ENCODE measurements around the gene SIRT7. TPM values are rescaled to one million over a fixed set of nuclear protein-coding genes. Genes with fewer than 3 reads are reported as not detected.

SIRT7 gene
- total RNA-seq, 1 donor from 2014 or later: 3.7 TPM

- Histone ChIP-seq H3K9me3 (ENCODE audit: control insufficient read depth in 3 of 3, low read length in 3 of 3) (no peaks in the 10 kb centered on the region), H3K4me1 (ENCODE audit: control insufficient read depth in 3 of 3, insufficient read depth in 3 of 3, low read length in 3 of 3) (peaks cover 40 to 55% (median 47%) of the 10 kb centered on the region in 3 donors), H3K27me3 (ENCODE audit: control insufficient read depth in 3 of 3, insufficient read depth in 3 of 3, low read length in 3 of 3) (peaks cover 0 to 4% (median 3%) of the 10 kb centered on the region in 3 donors), H3K27ac (ENCODE audit: low read depth, low read length) (peak overlapping the region; percentile 97), H3K9ac (ENCODE audit: low read depth in 1 of 3, low read length in 3 of 3) (peak overlapping the region; percentile 80 to 90 (median 84)), H3K4me3 (ENCODE audit: low read length in 3 of 3) (peak overlapping the region; percentile 75 to 83 (median 79)), H3K36me3 (ENCODE audit: control insufficient read depth in 3 of 3, insufficient read depth in 3 of 3, low read length in 3 of 3) (peaks cover 2 to 6% (median 5%) of the 10 kb centered on the region in 3 donors)
Observed at GRCh38 chr17:81927152-81927652, 9.2 kb upstream of the SIRT7 start.

DNA sequence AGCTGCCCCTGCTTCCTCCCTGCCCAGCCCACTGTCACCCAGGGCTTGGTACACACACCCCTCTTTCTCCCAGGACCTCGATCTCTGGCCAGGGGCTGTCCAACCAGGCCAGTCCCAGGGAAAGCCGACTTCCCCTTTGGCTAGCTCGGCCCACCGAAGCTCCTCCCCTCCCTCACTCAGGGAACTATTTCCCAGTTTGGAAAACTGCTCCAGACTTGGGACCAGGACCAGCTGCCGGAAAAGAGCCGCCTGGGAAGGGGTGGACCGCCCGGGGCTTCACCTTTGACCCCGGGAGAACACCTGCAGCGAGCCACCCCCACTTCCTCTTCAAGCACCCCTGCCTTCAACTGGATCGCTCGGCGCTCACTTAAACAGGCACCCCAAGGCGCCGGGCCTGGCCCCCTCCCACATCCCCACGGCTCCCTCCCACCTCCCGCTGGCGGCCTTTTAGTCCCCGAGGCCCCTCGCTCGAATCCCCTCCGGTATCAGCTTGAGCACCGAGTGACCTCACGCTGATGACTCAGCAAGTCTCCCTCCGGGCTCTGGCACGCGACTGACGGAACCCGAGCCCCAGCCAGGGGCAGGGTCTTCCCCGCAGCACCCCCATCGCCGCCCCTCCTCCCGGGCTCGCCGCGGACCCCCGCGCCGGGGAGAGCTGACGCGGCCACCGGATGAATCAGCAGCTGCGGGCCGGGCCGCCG is 8.6 kb upstream of the SIRT7 start:
- no peaks in the 10 kb centered on the region for H3K9me3 ChIP-seq (ENCODE audit: control insufficient read depth in 3 of 3, low read length in 3 of 3)
- peaks cover 0 to 4% (median 3%) of the 10 kb centered on the region in 3 donors for H3K27me3 ChIP-seq (ENCODE audit: control insufficient read depth in 3 of 3, insufficient read depth in 3 of 3, low read length in 3 of 3)
- H3K9ac ChIP-seq (ENCODE audit: low read depth in 1 of 3, low read length in 3 of 3): peak overlapping the region; percentile 80 to 90 (median 84)
- H3K27ac ChIP-seq (ENCODE audit: low read depth, low read length): peak overlapping the region; percentile 97
- H3K4me1 ChIP-seq (ENCODE audit: control insufficient read depth in 3 of 3, insufficient read depth in 3 of 3, low read length in 3 of 3): peaks cover 45 to 61% (median 52%) of the 10 kb centered on the region in 3 donors
- H3K4me3 ChIP-seq (ENCODE audit: low read length in 3 of 3): peak overlapping the region; percentile 75 to 83 (median 79)
- H3K36me3 ChIP-seq (ENCODE audit: control insufficient read depth in 3 of 3, insufficient read depth in 3 of 3, low read length in 3 of 3): peaks cover 7 to 10% (median 8%) of the 10 kb centered on the region in 3 donors

DNA sequence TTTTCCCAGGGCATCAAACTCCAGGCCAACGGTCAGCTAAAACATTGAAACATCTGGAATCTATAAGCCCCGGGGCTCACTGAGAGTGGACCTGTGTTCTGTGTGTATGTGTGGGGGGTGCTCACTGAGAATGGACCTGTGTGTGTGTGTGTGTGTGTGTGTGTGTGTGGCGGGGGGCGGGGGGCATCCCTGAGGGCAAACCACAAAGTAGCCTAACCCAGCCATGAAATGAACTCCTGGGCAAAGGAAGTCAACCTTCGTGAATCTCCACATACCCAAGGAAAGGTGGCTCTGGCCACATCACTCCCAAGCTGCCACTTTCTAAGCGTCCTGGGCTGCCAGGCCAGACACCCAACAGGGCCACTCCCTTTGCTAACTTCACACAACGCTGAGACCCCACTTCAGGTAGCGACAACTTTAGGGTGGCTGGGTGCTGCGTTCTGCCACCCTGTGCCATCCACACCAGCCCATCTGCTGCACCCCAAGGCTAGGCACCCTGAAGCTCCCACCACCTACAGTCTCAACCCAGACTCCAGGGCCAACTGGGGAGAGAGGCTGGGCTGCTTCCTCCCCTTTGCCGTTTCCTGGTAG is 8.0 kb upstream of the SIRT7 start:
- Histone ChIP-seq H3K9ac (ENCODE audit: low read depth in 1 of 3, low read length in 3 of 3) (peak overlapping the region; percentile 74 to 90 (median 84)), H3K27ac (ENCODE audit: low read depth, low read length) (peak overlapping the region; percentile 97), H3K9me3 (ENCODE audit: control insufficient read depth in 3 of 3, low read length in 3 of 3) (no peaks in the 10 kb centered on the region), H3K4me3 (ENCODE audit: low read length in 3 of 3) (peak overlapping the region; percentile 75 to 83 (median 79)), H3K4me1 (ENCODE audit: control insufficient read depth in 3 of 3, insufficient read depth in 3 of 3, low read length in 3 of 3) (peaks cover 49 to 65% (median 56%) of the 10 kb centered on the region in 3 donors), H3K27me3 (ENCODE audit: control insufficient read depth in 3 of 3, insufficient read depth in 3 of 3, low read length in 3 of 3) (peaks cover 0 to 4% (median 0%) of the 10 kb centered on the region in 3 donors), H3K36me3 (ENCODE audit: control insufficient read depth in 3 of 3, insufficient read depth in 3 of 3, low read length in 3 of 3) (peaks cover 8 to 11% (median 10%) of the 10 kb centered on the region in 3 donors)

DNA sequence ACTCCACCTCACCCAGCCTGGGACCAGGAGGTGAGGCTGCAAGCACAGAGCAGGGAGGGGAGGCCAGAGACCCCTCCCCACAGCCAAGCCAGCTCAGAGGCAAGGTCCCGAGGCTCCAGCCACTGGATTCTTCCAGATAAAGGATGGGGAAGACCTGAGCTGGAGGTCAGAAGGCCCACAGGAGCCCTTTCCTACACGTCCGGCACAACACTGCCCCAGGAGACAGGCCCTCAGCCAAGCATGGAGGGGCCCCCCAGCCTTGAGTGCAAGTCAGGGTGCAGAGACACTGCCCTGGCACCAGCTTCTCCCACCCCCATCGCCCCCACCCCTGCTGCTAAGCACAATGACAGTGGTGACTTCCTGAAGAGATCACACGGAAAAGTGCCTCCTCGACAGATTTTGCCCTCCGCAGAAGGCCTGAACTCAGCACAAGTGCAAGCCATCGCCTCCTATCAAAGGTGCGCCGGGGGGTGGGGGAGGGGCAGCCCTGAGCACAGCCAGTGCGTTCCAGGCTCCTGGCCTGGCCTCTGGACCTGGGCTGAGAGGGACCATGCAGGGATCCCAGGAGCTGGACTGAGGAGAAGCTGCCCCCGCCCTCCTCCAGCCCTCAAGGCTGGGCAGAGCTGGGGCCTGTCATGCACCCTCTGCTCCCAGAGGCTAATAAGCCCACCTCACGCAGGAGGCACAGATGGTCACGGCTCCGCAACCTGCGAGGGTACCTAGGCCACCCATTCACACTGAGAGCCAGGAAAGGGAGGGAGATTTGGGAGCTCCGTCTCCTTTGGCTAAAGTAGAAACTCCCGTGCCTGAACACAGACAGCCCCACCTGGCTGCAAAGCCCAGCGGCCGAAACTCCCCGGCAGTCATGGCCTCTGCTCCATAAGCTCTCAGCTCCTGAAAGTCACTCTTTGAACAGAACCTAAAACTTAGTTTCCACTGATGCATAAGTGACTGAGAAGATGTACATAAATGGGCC is 6.9 kb upstream of the SIRT7 start:
- H3K36me3 ChIP-seq (ENCODE audit: control insufficient read depth in 3 of 3, insufficient read depth in 3 of 3, low read length in 3 of 3): peaks cover 14 to 22% (median 21%) of the 10 kb centered on the region in 3 donors
- peak overlapping the region; percentile 94 for H3K27ac ChIP-seq (ENCODE audit: low read depth, low read length)
- H3K4me3 ChIP-seq (ENCODE audit: low read length in 3 of 3): peak overlapping the region in 2 of 3 donors; percentile 45 to 83

DNA sequence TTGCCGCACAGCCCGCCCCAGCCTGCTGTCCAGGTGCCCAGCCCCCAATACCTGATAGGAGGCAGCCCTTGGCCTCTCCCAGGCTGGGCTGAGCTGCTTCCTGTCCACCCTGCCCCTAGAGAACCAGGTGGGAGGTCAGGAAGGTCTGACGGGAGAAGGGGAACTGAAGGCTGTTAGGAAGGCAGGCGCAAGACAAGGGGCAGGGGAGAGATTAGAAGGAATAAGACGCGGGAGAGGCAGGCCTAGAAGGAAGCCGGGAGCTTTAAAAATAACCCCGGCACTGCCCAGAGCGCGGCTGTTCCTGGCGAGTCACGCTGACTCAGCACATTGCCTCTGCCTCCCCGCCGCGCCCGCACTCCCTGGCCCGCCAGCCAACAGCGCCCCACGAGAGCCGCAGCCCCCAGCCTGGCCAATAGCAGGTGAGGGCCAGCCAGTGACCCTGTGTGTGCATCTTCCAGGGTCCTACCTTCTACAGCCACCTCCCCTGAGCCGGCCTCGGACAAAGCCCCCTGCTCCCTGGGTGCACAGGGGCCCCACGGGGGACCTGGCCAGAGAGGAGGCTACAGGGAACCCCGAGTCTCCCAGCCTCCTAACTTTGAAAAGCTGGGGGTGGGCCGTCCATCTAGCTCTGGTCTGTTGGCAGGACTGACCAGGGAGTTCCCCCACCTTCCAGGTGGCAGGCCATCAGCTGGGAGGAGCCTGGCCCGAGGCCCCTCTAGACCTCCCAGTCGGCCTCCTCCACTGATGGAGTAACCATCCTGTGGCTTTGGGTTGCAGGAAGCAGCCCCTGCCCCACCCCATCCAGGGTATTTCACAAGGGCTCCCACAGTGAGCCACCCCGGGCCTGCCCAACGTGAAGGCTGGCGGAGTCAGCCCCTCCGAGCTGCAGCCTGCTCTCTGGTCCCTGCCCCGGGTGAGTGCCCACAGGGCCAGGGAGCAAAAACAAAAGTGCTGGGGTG is 5.6 kb upstream of the SIRT7 start:
- Histone ChIP-seq H3K9me3 (ENCODE audit: control insufficient read depth in 3 of 3, low read length in 3 of 3) (no peaks in the 10 kb centered on the region), H3K9ac (ENCODE audit: low read depth in 1 of 3, low read length in 3 of 3) (peak overlapping the region; percentile 83 to 87 (median 85)), H3K36me3 (ENCODE audit: control insufficient read depth in 3 of 3, insufficient read depth in 3 of 3, low read length in 3 of 3) (peaks cover 22 to 28% (median 25%) of the 10 kb centered on the region in 3 donors), H3K27me3 (ENCODE audit: control insufficient read depth in 3 of 3, insufficient read depth in 3 of 3, low read length in 3 of 3) (peaks cover 0 to 2% (median 0%) of the 10 kb centered on the region in 3 donors), H3K27ac (ENCODE audit: low read depth, low read length) (peak overlapping the region; percentile 94), H3K4me1 (ENCODE audit: control insufficient read depth in 3 of 3, insufficient read depth in 3 of 3, low read length in 3 of 3) (peaks cover 67 to 86% (median 76%) of the 10 kb centered on the region in 3 donors), H3K4me3 (ENCODE audit: low read length in 3 of 3) (peak overlapping the region; percentile 72 to 83 (median 76))

More for the DNA sequence above, 6.9 kb upstream of the SIRT7 start:
- peaks cover 60 to 76% (median 67%) of the 10 kb centered on the region in 3 donors for H3K4me1 ChIP-seq (ENCODE audit: control insufficient read depth in 3 of 3, insufficient read depth in 3 of 3, low read length in 3 of 3)
- H3K9me3 ChIP-seq (ENCODE audit: control insufficient read depth in 3 of 3, low read length in 3 of 3): no peaks in the 10 kb centered on the region
- H3K27me3 ChIP-seq (ENCODE audit: control insufficient read depth in 3 of 3, insufficient read depth in 3 of 3, low read length in 3 of 3): peaks cover 0 to 4% (median 0%) of the 10 kb centered on the region in 3 donors
- peak overlapping the region; percentile 33 to 85 (median 83) for H3K9ac ChIP-seq (ENCODE audit: low read depth in 1 of 3, low read length in 3 of 3)

- H3K4me3 ChIP-seq (ENCODE audit: low read length in 3 of 3): peak overlapping the region; percentile 72 to 83 (median 76)
- no peaks in the 10 kb centered on the region for H3K9me3 ChIP-seq (ENCODE audit: control insufficient read depth in 3 of 3, low read length in 3 of 3)
- peak overlapping the region; percentile 83 to 87 (median 85) for H3K9ac ChIP-seq (ENCODE audit: low read depth in 1 of 3, low read length in 3 of 3)
- no peaks in the 10 kb centered on the region for H3K27me3 ChIP-seq (ENCODE audit: control insufficient read depth in 3 of 3, insufficient read depth in 3 of 3, low read length in 3 of 3)
- H3K27ac ChIP-seq (ENCODE audit: low read depth, low read length): peak overlapping the region; percentile 94
- peaks cover 22 to 28% (median 25%) of the 10 kb centered on the region in 3 donors for H3K36me3 ChIP-seq (ENCODE audit: control insufficient read depth in 3 of 3, insufficient read depth in 3 of 3, low read length in 3 of 3)
- H3K4me1 ChIP-seq (ENCODE audit: control insufficient read depth in 3 of 3, insufficient read depth in 3 of 3, low read length in 3 of 3): peaks cover 68 to 83% (median 76%) of the 10 kb centered on the region in 3 donors
Observed at GRCh38 chr17:81922566-81923301, 4.8 kb upstream of the SIRT7 start.

DNA sequence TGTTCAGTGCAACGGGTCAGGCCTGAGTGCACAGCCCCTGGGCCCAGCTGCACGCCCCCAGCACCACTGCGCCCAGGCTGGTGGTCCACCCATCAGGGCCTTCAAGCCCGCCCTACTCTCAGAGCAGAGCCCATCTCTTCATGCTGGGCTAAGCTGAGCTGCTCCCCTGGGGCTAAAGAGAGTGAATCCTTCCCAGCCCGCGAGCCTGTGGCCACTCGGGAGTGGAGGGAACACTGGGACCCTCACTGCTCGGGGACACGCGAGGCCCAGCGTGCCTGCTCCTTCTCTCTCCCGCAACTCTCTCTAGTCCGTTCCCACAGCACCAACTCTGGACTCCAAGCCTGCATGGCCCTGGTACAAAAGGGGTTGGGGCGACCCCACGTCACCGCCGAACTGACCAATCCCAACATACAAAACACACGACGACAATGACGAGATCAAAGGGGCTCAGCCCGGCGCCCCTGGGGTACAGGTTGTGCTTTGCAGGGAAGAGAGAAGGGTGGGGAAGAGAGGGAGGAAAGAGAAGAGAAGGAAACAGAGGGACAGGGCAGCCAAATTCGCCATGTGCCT is 4.1 kb upstream of the SIRT7 start:
- Histone ChIP-seq H3K27ac (ENCODE audit: low read depth, low read length) (peak overlapping the region; percentile 94), H3K9me3 (ENCODE audit: control insufficient read depth in 3 of 3, low read length in 3 of 3) (no peaks in the 10 kb centered on the region), H3K4me3 (ENCODE audit: low read length in 3 of 3) (peak overlapping the region in 2 of 3 donors; percentile 54 to 83), H3K9ac (ENCODE audit: low read depth in 1 of 3, low read length in 3 of 3) (peak overlapping the region; percentile 25 to 78 (median 30)), H3K27me3 (ENCODE audit: control insufficient read depth in 3 of 3, insufficient read depth in 3 of 3, low read length in 3 of 3) (no peaks in the 10 kb centered on the region), H3K4me1 (ENCODE audit: control insufficient read depth in 3 of 3, insufficient read depth in 3 of 3, low read length in 3 of 3) (peaks cover 73 to 86% (median 81%) of the 10 kb centered on the region in 3 donors), H3K36me3 (ENCODE audit: control insufficient read depth in 3 of 3, insufficient read depth in 3 of 3, low read length in 3 of 3) (peaks cover 22 to 28% (median 25%) of the 10 kb centered on the region in 3 donors)

DNA sequence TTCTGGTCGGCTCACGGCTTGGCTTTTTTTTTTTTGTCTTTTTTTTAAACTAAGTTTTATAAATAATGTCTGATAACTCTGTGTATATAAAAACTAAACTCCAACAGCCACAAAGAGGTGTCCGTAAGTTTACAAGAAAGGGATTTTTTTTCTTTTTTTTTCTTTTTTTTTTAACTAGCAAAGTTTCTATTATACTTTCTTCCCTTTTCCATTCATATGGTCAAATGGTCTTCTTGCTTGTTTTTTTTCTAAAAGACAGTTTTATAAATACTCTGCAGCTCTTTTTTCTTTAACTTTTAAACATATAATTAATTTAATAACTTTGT is 3.5 kb upstream of the SIRT7 start:
- H3K36me3 ChIP-seq (ENCODE audit: control insufficient read depth in 3 of 3, insufficient read depth in 3 of 3, low read length in 3 of 3): peaks cover 22 to 28% (median 25%) of the 10 kb centered on the region in 3 donors
- no peak overlapping the region for H3K27ac ChIP-seq (ENCODE audit: low read depth, low read length)
- peak overlapping the region in 1 of 3 donors; percentile 30 for H3K9ac ChIP-seq (ENCODE audit: low read depth in 1 of 3, low read length in 3 of 3)
- peaks cover 77 to 90% (median 86%) of the 10 kb centered on the region in 3 donors for H3K4me1 ChIP-seq (ENCODE audit: control insufficient read depth in 3 of 3, insufficient read depth in 3 of 3, low read length in 3 of 3)
- H3K27me3 ChIP-seq (ENCODE audit: control insufficient read depth in 3 of 3, insufficient read depth in 3 of 3, low read length in 3 of 3): no peaks in the 10 kb centered on the region
- H3K9me3 ChIP-seq (ENCODE audit: control insufficient read depth in 3 of 3, low read length in 3 of 3): no peaks in the 10 kb centered on the region
- peak overlapping the region in 1 of 3 donors; percentile 50 for H3K4me3 ChIP-seq (ENCODE audit: low read length in 3 of 3)

All from skeletal muscle tissue (tissue), 4 donors.